MM.1S (cell line): ENCODE results near the gene JAKMIP2.
"Not testable (repeated sequence)": the region's sequence is repeated elsewhere in the genome, so short reads cannot be mapped to it uniquely, and the experiment has no call there.

ENCODE experiments used
- DNase-seq: peaks from one replicate; pipeline ENCODE4 v3.0.0-alpha.2; 2015
- H2AFZ ChIP-seq: fragments of 300-600 bp; sonication (generic); 2 replicates; pipeline ENCODE4 v1.6.0; 2016; ENCODE audit warnings: antibody characterized with exemption, low read length
- H3F3A ChIP-seq: fragments of 300-600 bp; sonication (generic); 2 replicates; pipeline ENCODE4 v1.6.1; 2016; ENCODE audit warnings: mild to moderate bottlenecking, antibody characterized with exemption, low read length, moderate library complexity, mixed read lengths; ENCODE audit not compliant: insufficient read depth
- H3K27ac ChIP-seq: fragments of 300-600 bp; sonication (generic); 2 replicates; pipeline ENCODE4 v1.5.1; 2016; ENCODE audit warnings: mild to moderate bottlenecking, low read length
- H3K27me3 ChIP-seq: fragments of 300-600 bp; sonication (generic); replicated peaks from 2 replicates; pipeline ENCODE4 v1.6.0; 2016; ENCODE audit warnings: low read length; ENCODE audit not compliant: insufficient read depth
- H3K36me3 ChIP-seq: fragments of 300-600 bp; sonication (generic); replicated peaks from 2 replicates; pipeline ENCODE4 v1.6.1; 2016; ENCODE audit warnings: mild to moderate bottlenecking, low read length, mixed read lengths; ENCODE audit not compliant: insufficient read depth
- H3K4me1 ChIP-seq: fragments of 300-600 bp; sonication (generic); 2 replicates; pipeline ENCODE4 v1.6.1; 2016; ENCODE audit warnings: low read length, mixed read lengths
- H3K4me2 ChIP-seq: fragments of 300-600 bp; sonication (generic); 2 replicates; pipeline ENCODE4 v1.6.0; 2016; ENCODE audit warnings: low read depth, low read length
- H3K4me3 ChIP-seq: fragments of 300-600 bp; sonication (generic); 2 replicates; pipeline ENCODE4 v1.5.1; 2016; ENCODE audit warnings: low read length, mixed read lengths
- H3K79me2 ChIP-seq: fragments of 300-600 bp; sonication (generic); 2 replicates; pipeline ENCODE4 v1.6.1; 2016; ENCODE audit warnings: mixed run types, low read length, mixed read lengths
- H3K9ac ChIP-seq: fragments of 300-600 bp; sonication (generic); 2 replicates; pipeline ENCODE4 v1.6.1; 2016; ENCODE audit warnings: low read length, mixed read lengths
- H3K9me2 ChIP-seq: fragments of 300-600 bp; sonication (generic); replicated peaks from 2 replicates; pipeline ENCODE4 v1.6.1; 2016; ENCODE audit warnings: mild to moderate bottlenecking, low read length, mixed read lengths; ENCODE audit not compliant: insufficient read depth
- H3K9me3 ChIP-seq: fragments of 300-600 bp; sonication (generic); replicated peaks from 2 replicates; pipeline ENCODE4 v1.6.1; 2016; ENCODE audit warnings: mild to moderate bottlenecking, low read length, mixed read lengths; ENCODE audit not compliant: insufficient read depth
- H4K20me1 ChIP-seq: fragments of 300-600 bp; sonication (generic); 2 replicates; pipeline ENCODE4 v1.6.1; 2016; ENCODE audit warnings: mild to moderate bottlenecking, low read length, moderate library complexity, mixed read lengths; ENCODE audit not compliant: insufficient read depth
- EZH2 ChIP-seq: fragments of 300-600 bp; sonication (generic); optimal IDR thresholded peaks from 2 replicates; pipeline ENCODE3; 2017; ENCODE audit warnings: low read depth, mild to moderate bottlenecking, antibody characterized with exemption, low read length, mixed read lengths
- EZH2phosphoT487 ChIP-seq: fragments of 300-600 bp; sonication (generic); IDR thresholded peaks from 2 replicates; pipeline ENCODE4 v1.6.1; 2018; ENCODE audit warnings: antibody characterized with exemption, low read length
- TF ChIP-seq, protein P1 (sequence below): fragments of 300-600 bp; sonication (generic); IDR thresholded peaks from 2 replicates; pipeline ENCODE4 v1.5.1; 2016; ENCODE audit warnings: antibody characterized with exemption, low read length, mixed read lengths

The JAKMIP2 gene

DNA sequence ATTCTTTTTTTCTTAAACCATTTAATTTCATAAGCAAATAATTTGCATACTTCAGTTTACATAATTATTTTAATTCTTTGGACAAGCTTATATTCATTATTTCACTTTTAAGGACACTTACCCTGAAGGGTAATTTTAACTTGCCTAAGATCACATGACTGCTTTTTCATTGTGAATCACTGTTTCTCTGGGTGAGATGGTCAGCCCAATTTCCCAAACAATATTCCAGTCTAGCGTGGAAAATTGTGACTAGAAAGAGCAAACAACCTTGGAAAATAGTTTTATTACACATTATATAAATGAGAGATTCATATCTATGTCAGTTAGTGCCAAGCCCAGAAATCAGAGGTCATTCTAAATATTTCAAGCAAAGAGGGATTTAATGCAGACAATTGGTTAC, 21.4 kb upstream of the JAKMIP2 start:
- DNase-seq = no peak
- H3F3A ChIP-seq = peaks cover 40% of the 10 kb centered on the region
- TF ChIP-seq EZH2phosphoT487 = no peak
- TF ChIP-seq EZH2 = no peak
- TF ChIP-seq, protein P1, sequence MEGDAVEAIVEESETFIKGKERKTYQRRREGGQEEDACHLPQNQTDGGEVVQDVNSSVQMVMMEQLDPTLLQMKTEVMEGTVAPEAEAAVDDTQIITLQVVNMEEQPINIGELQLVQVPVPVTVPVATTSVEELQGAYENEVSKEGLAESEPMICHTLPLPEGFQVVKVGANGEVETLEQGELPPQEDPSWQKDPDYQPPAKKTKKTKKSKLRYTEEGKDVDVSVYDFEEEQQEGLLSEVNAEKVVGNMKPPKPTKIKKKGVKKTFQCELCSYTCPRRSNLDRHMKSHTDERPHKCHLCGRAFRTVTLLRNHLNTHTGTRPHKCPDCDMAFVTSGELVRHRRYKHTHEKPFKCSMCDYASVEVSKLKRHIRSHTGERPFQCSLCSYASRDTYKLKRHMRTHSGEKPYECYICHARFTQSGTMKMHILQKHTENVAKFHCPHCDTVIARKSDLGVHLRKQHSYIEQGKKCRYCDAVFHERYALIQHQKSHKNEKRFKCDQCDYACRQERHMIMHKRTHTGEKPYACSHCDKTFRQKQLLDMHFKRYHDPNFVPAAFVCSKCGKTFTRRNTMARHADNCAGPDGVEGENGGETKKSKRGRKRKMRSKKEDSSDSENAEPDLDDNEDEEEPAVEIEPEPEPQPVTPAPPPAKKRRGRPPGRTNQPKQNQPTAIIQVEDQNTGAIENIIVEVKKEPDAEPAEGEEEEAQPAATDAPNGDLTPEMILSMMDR = no peak
- H3K9ac ChIP-seq = no peak overlapping the region
- H2AFZ ChIP-seq = peak overlapping the region; percentile 19; the same call in 1 of the 2 replicates
- no peaks in the 10 kb centered on the region for H3K27me3 ChIP-seq
- no peaks in the 10 kb centered on the region for H3K9me3 ChIP-seq
- H3K27ac ChIP-seq = peak overlapping the region; percentile 93; the same call in 1 of the 2 replicates
- no peaks in the 10 kb centered on the region for H3K9me2 ChIP-seq
- H4K20me1 ChIP-seq = no peaks in the 10 kb centered on the region
- H3K4me3 ChIP-seq = no peak overlapping the region
- H3K4me2 ChIP-seq = peak overlapping the region; percentile 46; the same call in 1 of the 2 replicates
- no peaks in the 10 kb centered on the region for H3K79me2 ChIP-seq
- H3K4me1 ChIP-seq = peaks cover 46% of the 10 kb centered on the region
- no peaks in the 10 kb centered on the region for H3K36me3 ChIP-seq

DNA sequence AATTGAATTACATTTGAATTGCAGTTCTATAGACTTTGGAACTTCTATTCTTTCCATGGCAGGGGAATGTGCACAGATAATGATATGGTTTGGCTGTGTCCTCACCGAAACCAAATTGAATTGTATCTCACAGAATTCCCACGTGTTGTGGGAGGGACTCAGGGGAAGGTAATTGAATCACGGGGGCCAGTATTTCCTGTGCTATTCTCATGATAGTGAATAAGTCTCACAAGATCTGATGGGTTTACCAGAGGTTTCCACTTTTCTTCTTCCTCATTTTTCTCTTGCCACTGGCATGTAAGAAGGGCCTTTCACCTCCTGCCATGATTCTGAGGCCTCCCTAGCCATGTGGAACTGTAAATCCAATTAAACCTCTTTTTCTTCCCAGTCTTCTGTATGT, 20.6 kb upstream of the JAKMIP2 start:
- H3K4me3 ChIP-seq, H3K27me3 ChIP-seq, H3K27ac ChIP-seq, H3K79me2 ChIP-seq, H3K9ac ChIP-seq, H2AFZ ChIP-seq, H4K20me1 ChIP-seq, H3K4me2 ChIP-seq, H3K9me2 ChIP-seq, DNase-seq, H3K36me3 ChIP-seq, H3K9me3 ChIP-seq: not testable (repeated sequence)
- Histone ChIP-seq H3F3A (peaks cover 38% of the 10 kb centered on the region), H3K4me1 (peaks cover 41% of the 10 kb centered on the region)

DNA sequence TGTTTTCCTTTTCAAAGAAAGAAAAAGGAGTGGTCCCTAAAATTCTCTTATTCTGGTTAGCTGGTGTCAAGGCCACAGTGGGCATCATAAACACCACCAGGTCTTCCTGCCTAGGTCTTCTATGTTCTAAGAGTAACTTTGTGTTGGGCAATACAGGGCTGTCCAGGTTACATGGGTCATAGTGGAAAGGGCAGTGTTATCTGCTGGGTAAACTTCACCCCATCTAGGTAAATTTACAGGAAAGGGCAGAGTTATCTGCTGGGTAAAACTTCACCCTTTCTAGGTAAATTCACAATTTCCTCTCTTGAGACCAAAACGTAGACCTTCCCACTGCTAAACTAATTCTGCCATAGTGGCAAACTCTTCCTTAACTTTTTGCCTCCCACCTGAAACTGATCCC, 18.9 kb upstream of the JAKMIP2 start:
- peaks cover 22% of the 10 kb centered on the region for H3F3A ChIP-seq
- no peak overlapping the region for H3K4me3 ChIP-seq
- DNase-seq = no peak
- no peaks in the 10 kb centered on the region for H4K20me1 ChIP-seq
- H3K9me3 ChIP-seq = no peaks in the 10 kb centered on the region
- peaks cover 30% of the 10 kb centered on the region for H3K4me1 ChIP-seq
- TF ChIP-seq, protein P1 = no peak
- no peaks in the 10 kb centered on the region for H3K27me3 ChIP-seq
- no peaks in the 10 kb centered on the region for H3K79me2 ChIP-seq
- no peak overlapping the region for H3K27ac ChIP-seq
- no peak overlapping the region for H3K4me2 ChIP-seq
- H3K9ac ChIP-seq = no peak overlapping the region
- H3K36me3 ChIP-seq = no peaks in the 10 kb centered on the region
- no peaks in the 10 kb centered on the region for H3K9me2 ChIP-seq
- no peak overlapping the region for H2AFZ ChIP-seq

DNA sequence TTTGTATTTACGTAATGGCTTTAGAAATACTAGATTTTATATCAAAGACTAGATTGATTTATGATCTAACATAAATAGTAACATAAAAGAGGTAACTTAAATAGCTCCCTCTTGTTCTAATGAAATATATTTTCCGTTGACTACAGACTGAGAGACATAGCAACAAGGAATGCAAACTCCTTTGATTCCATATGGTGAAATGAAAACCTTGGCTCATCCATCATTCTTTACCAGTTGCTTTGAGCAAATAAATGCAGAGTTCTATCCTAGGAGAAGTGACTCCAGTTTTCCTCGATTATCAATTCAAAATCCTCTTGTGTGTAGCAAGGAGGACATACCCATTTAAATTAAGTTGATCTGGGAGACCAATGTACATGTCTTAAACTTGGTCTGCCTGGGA, 18.0 kb upstream of the JAKMIP2 start:
- Histone ChIP-seq H3K27ac (no peak overlapping the region), H3K36me3 (no peaks in the 10 kb centered on the region)
- no peak for TF ChIP-seq EZH2phosphoT487
- TF ChIP-seq EZH2 = no peak
- TF ChIP-seq, protein P1 = no peak

More for the DNA sequence above, 18.0 kb upstream of the JAKMIP2 start:
- no peaks in the 10 kb centered on the region for H3K9me3 ChIP-seq
- H3K9me2 ChIP-seq = no peaks in the 10 kb centered on the region
- no peaks in the 10 kb centered on the region for H4K20me1 ChIP-seq
- no peak overlapping the region for H3K4me2 ChIP-seq
- no peak overlapping the region for H3K9ac ChIP-seq
- H3K27me3 ChIP-seq = no peaks in the 10 kb centered on the region
- no peak for DNase-seq
- no peak overlapping the region for H3K4me3 ChIP-seq
- H2AFZ ChIP-seq = no peak overlapping the region
- H3K4me1 ChIP-seq = peaks cover 21% of the 10 kb centered on the region
- no peaks in the 10 kb centered on the region for H3K79me2 ChIP-seq
- H3F3A ChIP-seq = peaks cover 12% of the 10 kb centered on the region
